WTC11 (cell line): ENCODE results near the gene GLG1. TPM values are rescaled to one million over a fixed set of nuclear protein-coding genes. Genes with fewer than 3 reads are reported as not detected.

ENCODE experiments used
- CREB1 ChIP-seq: sonication (generic); formaldehyde crosslinking; IDR thresholded peaks from 2 replicates; pipeline ENCODE4 v1.8.0; 2023; ENCODE audit warnings: mild to moderate bottlenecking, missing genetic modification reagents
- CREM ChIP-seq: sonication (generic); formaldehyde crosslinking; IDR thresholded peaks from 2 replicates; pipeline ENCODE4 v1.8.1; 2022; ENCODE audit warnings: mild to moderate bottlenecking, missing genetic modification reagents, moderate library complexity
- ESRRA ChIP-seq: sonication (generic); formaldehyde crosslinking; IDR thresholded peaks from 2 replicates; pipeline ENCODE4 v1.8.1; 2022; ENCODE audit warnings: mild to moderate bottlenecking, missing genetic modification reagents, borderline replicate concordance
- IRF2 ChIP-seq: sonication (generic); formaldehyde crosslinking; IDR thresholded peaks from 2 replicates; pipeline ENCODE4 v1.8.0; 2022; ENCODE audit warnings: low read depth, missing genetic modification reagents, borderline replicate concordance
- JUN ChIP-seq: sonication (generic); formaldehyde crosslinking; IDR thresholded peaks from 2 replicates; pipeline ENCODE4 v1.8.0; 2023; ENCODE audit warnings: mild to moderate bottlenecking, missing genetic modification reagents
- RELA ChIP-seq: sonication (generic); formaldehyde crosslinking; IDR thresholded peaks from 2 replicates; pipeline ENCODE4 v1.8.1; 2022; ENCODE audit warnings: missing genetic modification reagents, mild to moderate bottlenecking, borderline replicate concordance
- RORB ChIP-seq: fragments of 250-450 bp; sonication (Bioruptor Pico); IDR thresholded peaks from 2 replicates; pipeline ENCODE4 v1.9.0; 2021; ENCODE audit warnings: mild to moderate bottlenecking
- ZNF219 ChIP-seq: sonication (generic); formaldehyde crosslinking; IDR thresholded peaks from 2 replicates; pipeline ENCODE4 v1.8.0; 2023; ENCODE audit warnings: missing genetic modification reagents, mild to moderate bottlenecking, borderline replicate concordance
- ZNF263 ChIP-seq: sonication (generic); formaldehyde crosslinking; IDR thresholded peaks from 2 replicates; pipeline ENCODE4 v1.8.1; 2022; ENCODE audit warnings: low read depth, mild to moderate bottlenecking, moderate library complexity, missing genetic modification reagents
- total RNA-seq: library from RNA; stranded (reverse); gene quantifications from 3 replicates; pipeline ENCODE4 v1.2.3, GENCODE V29; 2021
- TF ChIP-seq, protein P1 (sequence below): fragments of 250-450 bp; sonication (Bioruptor Pico); IDR thresholded peaks from 2 replicates; pipeline ENCODE4 v1.9.0; 2021; ENCODE audit warnings: mild to moderate bottlenecking
- TF ChIP-seq, protein P2 (sequence below): sonication (generic); formaldehyde crosslinking; IDR thresholded peaks from 2 replicates; pipeline ENCODE4 v1.8.1; 2022; ENCODE audit warnings: mild to moderate bottlenecking, missing genetic modification reagents, moderate library complexity, borderline replicate concordance
- TF ChIP-seq, protein P3 (sequence below): sonication (generic); formaldehyde crosslinking; IDR thresholded peaks from 2 replicates; pipeline ENCODE4 v1.8.0; 2022; ENCODE audit warnings: missing genetic modification reagents
- TF ChIP-seq, protein P4 (sequence below): fragments of 250-450 bp; sonication (Bioruptor Pico); IDR thresholded peaks from 2 replicates; pipeline ENCODE4 v1.8.0; 2021; ENCODE audit warnings: mild to moderate bottlenecking
- TF ChIP-seq, protein P5 (sequence below): sonication (generic); formaldehyde crosslinking; IDR thresholded peaks from 2 replicates; pipeline ENCODE4 v1.8.1; 2023; ENCODE audit warnings: mild to moderate bottlenecking, missing genetic modification reagents
- TF ChIP-seq, protein P6 (sequence below): fragments of 200-600 bp; IDR thresholded peaks from 2 replicates; pipeline ENCODE4 v1.8.0; 2022; ENCODE audit warnings: antibody characterized with exemption
- TF ChIP-seq, protein P7 (sequence below): sonication (generic); formaldehyde crosslinking; IDR thresholded peaks from 2 replicates; pipeline ENCODE4 v1.8.1; 2023; ENCODE audit warnings: mild to moderate bottlenecking, missing genetic modification reagents, moderate library complexity
- TF ChIP-seq, protein P8 (sequence below): sonication (generic); formaldehyde crosslinking; IDR thresholded peaks from 2 replicates; pipeline ENCODE4 v1.8.0; 2022; ENCODE audit warnings: mild to moderate bottlenecking, missing genetic modification reagents
- TF ChIP-seq, protein P9 (sequence below): sonication (generic); formaldehyde crosslinking; IDR thresholded peaks from 2 replicates; pipeline ENCODE4 v1.8.1; 2023; ENCODE audit warnings: mild to moderate bottlenecking, moderate library complexity, missing genetic modification reagents
- TF ChIP-seq, protein P10 (sequence below): sonication (generic); formaldehyde crosslinking; IDR thresholded peaks from 2 replicates; pipeline ENCODE4 v1.8.1; 2022; ENCODE audit warnings: low read depth, mild to moderate bottlenecking, moderate library complexity, missing genetic modification reagents, borderline replicate concordance
- TF ChIP-seq, protein P11 (sequence below): sonication (generic); formaldehyde crosslinking; IDR thresholded peaks from 2 replicates; pipeline ENCODE4 v1.8.1; 2022; ENCODE audit warnings: missing genetic modification reagents, borderline replicate concordance

GLG1 gene
- total RNA-seq, 1 experiment from 2014 or later = 156 TPM

DNA sequence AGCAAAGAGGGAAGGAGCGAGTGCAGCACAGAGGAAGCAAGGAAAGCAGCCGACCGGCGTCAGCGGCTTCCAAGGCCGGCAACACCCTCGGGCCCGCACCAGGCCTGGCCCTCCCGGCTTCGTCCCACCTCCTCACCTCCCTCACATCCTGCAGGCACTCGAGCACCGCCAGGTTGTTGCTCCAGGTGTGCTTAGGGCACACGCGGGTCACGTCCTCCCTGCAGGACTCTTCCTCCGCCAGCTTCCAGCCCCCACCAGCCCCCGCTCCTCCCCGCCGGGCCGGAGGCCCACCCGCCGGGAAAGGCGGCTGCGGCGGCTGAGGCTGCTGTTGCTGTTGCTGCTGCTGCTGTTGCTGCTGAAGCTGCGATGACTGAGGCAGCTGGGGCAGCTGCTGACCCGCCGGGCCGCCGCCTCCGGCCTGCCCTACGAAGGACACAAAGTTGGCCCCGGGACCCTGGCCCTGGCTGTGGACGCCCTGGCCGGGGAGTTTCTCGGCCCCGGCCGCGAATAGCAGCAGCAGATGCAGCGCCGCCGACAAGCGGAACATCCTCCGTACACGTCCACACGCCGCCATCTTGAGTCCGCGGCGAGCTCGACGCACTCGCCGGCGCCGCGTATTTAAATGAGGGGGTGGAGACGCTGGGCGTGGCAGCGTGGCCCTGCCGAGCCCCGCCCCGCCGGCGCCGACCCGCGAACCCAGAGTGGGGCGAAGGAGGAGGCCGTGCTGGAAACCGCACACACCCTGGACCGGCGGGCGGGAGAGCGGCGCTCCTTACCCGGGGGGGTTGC, at the start of gene GLG1 (continued):
- TF ChIP-seq, protein P1, sequence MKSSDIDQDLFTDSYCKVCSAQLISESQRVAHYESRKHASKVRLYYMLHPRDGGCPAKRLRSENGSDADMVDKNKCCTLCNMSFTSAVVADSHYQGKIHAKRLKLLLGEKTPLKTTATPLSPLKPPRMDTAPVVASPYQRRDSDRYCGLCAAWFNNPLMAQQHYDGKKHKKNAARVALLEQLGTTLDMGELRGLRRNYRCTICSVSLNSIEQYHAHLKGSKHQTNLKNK (CRISPR knock-in tag) = 0 out of 2 replicates have a peak, but pooled peaks have one; percentile 35
- TF ChIP-seq, protein P2, sequence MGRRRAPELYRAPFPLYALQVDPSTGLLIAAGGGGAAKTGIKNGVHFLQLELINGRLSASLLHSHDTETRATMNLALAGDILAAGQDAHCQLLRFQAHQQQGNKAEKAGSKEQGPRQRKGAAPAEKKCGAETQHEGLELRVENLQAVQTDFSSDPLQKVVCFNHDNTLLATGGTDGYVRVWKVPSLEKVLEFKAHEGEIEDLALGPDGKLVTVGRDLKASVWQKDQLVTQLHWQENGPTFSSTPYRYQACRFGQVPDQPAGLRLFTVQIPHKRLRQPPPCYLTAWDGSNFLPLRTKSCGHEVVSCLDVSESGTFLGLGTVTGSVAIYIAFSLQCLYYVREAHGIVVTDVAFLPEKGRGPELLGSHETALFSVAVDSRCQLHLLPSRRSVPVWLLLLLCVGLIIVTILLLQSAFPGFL (CRISPR knock-in tag) = peak; percentile 91; the same call in 1 of the 2 replicates
- TF ChIP-seq, protein P3, sequence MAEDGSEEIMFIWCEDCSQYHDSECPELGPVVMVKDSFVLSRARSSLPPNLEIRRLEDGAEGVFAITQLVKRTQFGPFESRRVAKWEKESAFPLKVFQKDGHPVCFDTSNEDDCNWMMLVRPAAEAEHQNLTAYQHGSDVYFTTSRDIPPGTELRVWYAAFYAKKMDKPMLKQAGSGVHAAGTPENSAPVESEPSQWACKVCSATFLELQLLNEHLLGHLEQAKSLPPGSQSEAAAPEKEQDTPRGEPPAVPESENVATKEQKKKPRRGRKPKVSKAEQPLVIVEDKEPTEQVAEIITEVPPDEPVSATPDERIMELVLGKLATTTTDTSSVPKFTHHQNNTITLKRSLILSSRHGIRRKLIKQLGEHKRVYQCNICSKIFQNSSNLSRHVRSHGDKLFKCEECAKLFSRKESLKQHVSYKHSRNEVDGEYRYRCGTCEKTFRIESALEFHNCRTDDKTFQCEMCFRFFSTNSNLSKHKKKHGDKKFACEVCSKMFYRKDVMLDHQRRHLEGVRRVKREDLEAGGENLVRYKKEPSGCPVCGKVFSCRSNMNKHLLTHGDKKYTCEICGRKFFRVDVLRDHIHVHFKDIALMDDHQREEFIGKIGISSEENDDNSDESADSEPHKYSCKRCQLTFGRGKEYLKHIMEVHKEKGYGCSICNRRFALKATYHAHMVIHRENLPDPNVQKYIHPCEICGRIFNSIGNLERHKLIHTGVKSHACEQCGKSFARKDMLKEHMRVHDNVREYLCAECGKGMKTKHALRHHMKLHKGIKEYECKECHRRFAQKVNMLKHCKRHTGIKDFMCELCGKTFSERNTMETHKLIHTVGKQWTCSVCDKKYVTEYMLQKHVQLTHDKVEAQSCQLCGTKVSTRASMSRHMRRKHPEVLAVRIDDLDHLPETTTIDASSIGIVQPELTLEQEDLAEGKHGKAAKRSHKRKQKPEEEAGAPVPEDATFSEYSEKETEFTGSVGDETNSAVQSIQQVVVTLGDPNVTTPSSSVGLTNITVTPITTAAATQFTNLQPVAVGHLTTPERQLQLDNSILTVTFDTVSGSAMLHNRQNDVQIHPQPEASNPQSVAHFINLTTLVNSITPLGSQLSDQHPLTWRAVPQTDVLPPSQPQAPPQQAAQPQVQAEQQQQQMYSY = no peak
- TF ChIP-seq CREB1 (peak; percentile 86; the same call in 1 of the 2 replicates), ESRRA (0 out of 2 replicates have a peak, but pooled peaks have one; percentile 79), JUN (CRISPR knock-in tag) (no peak), ZNF219 (CRISPR knock-in tag) (no peak), IRF2 (CRISPR knock-in tag) (no peak), ZNF263 (no peak), RORB (CRISPR knock-in tag) (no peak), CREM (CRISPR knock-in tag) (no peak), RELA (peak; percentile 88; the same call in 1 of the 2 replicates)
- TF ChIP-seq, protein P4, sequence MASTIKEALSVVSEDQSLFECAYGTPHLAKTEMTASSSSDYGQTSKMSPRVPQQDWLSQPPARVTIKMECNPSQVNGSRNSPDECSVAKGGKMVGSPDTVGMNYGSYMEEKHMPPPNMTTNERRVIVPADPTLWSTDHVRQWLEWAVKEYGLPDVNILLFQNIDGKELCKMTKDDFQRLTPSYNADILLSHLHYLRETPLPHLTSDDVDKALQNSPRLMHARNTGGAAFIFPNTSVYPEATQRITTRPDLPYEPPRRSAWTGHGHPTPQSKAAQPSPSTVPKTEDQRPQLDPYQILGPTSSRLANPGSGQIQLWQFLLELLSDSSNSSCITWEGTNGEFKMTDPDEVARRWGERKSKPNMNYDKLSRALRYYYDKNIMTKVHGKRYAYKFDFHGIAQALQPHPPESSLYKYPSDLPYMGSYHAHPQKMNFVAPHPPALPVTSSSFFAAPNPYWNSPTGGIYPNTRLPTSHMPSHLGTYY (CRISPR knock-in tag) = no peak
- TF ChIP-seq, protein P5, sequence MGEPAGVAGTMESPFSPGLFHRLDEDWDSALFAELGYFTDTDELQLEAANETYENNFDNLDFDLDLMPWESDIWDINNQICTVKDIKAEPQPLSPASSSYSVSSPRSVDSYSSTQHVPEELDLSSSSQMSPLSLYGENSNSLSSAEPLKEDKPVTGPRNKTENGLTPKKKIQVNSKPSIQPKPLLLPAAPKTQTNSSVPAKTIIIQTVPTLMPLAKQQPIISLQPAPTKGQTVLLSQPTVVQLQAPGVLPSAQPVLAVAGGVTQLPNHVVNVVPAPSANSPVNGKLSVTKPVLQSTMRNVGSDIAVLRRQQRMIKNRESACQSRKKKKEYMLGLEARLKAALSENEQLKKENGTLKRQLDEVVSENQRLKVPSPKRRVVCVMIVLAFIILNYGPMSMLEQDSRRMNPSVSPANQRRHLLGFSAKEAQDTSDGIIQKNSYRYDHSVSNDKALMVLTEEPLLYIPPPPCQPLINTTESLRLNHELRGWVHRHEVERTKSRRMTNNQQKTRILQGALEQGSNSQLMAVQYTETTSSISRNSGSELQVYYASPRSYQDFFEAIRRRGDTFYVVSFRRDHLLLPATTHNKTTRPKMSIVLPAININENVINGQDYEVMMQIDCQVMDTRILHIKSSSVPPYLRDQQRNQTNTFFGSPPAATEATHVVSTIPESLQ (CRISPR knock-in tag) = no peak
- TF ChIP-seq, protein P6, sequence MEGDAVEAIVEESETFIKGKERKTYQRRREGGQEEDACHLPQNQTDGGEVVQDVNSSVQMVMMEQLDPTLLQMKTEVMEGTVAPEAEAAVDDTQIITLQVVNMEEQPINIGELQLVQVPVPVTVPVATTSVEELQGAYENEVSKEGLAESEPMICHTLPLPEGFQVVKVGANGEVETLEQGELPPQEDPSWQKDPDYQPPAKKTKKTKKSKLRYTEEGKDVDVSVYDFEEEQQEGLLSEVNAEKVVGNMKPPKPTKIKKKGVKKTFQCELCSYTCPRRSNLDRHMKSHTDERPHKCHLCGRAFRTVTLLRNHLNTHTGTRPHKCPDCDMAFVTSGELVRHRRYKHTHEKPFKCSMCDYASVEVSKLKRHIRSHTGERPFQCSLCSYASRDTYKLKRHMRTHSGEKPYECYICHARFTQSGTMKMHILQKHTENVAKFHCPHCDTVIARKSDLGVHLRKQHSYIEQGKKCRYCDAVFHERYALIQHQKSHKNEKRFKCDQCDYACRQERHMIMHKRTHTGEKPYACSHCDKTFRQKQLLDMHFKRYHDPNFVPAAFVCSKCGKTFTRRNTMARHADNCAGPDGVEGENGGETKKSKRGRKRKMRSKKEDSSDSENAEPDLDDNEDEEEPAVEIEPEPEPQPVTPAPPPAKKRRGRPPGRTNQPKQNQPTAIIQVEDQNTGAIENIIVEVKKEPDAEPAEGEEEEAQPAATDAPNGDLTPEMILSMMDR = no peak
- TF ChIP-seq, protein P7, sequence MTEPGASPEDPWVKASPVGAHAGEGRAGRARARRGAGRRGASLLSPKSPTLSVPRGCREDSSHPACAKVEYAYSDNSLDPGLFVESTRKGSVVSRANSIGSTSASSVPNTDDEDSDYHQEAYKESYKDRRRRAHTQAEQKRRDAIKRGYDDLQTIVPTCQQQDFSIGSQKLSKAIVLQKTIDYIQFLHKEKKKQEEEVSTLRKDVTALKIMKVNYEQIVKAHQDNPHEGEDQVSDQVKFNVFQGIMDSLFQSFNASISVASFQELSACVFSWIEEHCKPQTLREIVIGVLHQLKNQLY (CRISPR knock-in tag) = no peak
- TF ChIP-seq, protein P8, sequence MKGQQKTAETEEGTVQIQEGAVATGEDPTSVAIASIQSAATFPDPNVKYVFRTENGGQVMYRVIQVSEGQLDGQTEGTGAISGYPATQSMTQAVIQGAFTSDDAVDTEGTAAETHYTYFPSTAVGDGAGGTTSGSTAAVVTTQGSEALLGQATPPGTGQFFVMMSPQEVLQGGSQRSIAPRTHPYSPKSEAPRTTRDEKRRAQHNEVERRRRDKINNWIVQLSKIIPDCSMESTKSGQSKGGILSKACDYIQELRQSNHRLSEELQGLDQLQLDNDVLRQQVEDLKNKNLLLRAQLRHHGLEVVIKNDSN (CRISPR knock-in tag) = peak; percentile 57
- TF ChIP-seq, protein P9, sequence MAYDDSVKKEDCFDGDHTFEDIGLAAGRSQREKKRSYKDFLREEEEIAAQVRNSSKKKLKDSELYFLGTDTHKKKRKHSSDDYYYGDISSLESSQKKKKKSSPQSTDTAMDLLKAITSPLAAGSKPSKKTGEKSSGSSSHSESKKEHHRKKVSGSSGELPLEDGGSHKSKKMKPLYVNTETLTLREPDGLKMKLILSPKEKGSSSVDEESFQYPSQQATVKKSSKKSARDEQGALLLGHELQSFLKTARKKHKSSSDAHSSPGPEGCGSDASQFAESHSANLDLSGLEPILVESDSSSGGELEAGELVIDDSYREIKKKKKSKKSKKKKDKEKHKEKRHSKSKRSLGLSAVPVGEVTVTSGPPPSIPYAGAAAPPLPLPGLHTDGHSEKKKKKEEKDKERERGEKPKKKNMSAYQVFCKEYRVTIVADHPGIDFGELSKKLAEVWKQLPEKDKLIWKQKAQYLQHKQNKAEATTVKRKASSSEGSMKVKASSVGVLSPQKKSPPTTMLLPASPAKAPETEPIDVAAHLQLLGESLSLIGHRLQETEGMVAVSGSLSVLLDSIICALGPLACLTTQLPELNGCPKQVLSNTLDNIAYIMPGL (CRISPR knock-in tag) = no peak; the same call in 1 of the 2 replicates
- TF ChIP-seq, protein P10, sequence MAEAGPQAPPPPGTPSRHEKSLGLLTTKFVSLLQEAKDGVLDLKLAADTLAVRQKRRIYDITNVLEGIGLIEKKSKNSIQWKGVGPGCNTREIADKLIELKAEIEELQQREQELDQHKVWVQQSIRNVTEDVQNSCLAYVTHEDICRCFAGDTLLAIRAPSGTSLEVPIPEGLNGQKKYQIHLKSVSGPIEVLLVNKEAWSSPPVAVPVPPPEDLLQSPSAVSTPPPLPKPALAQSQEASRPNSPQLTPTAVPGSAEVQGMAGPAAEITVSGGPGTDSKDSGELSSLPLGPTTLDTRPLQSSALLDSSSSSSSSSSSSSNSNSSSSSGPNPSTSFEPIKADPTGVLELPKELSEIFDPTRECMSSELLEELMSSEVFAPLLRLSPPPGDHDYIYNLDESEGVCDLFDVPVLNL (CRISPR knock-in tag) = no peak
- TF ChIP-seq, protein P11, sequence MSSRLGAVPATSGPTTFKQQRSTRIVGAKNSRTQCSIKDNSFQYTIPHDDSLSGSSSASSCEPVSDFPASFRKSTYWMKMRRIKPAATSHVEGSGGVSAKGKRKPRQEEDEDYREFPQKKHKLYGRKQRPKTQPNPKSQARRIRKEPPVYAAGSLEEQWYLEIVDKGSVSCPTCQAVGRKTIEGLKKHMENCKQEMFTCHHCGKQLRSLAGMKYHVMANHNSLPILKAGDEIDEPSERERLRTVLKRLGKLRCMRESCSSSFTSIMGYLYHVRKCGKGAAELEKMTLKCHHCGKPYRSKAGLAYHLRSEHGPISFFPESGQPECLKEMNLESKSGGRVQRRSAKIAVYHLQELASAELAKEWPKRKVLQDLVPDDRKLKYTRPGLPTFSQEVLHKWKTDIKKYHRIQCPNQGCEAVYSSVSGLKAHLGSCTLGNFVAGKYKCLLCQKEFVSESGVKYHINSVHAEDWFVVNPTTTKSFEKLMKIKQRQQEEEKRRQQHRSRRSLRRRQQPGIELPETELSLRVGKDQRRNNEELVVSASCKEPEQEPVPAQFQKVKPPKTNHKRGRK (CRISPR knock-in tag) = no peak
